GM12878 (cell line): ENCODE measurements around the gene HOPX. TPM values are rescaled to one million over a fixed set of nuclear protein-coding genes. Genes with fewer than 3 reads are reported as not detected.

Experiments used
- ATAC-seq: fragments of 200-7000 bp; cut with Tn5 transposase; 3 replicates; pipeline ENCODE4 v1.9.1; 2020; ENCODE audit warnings: mild to moderate bottlenecking, moderate library complexity
- BruUV-seq: library from RNA; stranded (reverse); fragments of 400-500 nt; replicated peaks from 2 replicates; lab custom pipeline; 2021; lab: Mats Ljungman, UMichigan
- CTCF ChIA-PET: fragments of 300-600 bp; sonication (Branson Sonifier 250); formaldehyde crosslinking; extraction: SDS; loops from one replicate; lab custom pipeline; 2021; ENCODE audit warnings: inconsistent platforms; lab: Yijun Ruan, JAX
- POLR2A ChIA-PET: fragments of 350-600 bp; formaldehyde crosslinking; extraction: SDS; loops from one replicate; lab custom pipeline; 2021; ENCODE audit warnings: inconsistent platforms; lab: Charles Lee
- RAD21 ChIA-PET: fragments of 300-600 bp; sonication (Branson Sonifier 250); formaldehyde crosslinking; loops from one replicate; lab custom pipeline; 2023; ENCODE audit warnings: antibody characterized with exemption; ENCODE audit not compliant: unreplicated experiment; lab: Charles Lee
- SMC1A ChIA-PET: fragments of 300-600 bp; sonication (Branson Sonifier 250); formaldehyde crosslinking; loops from one replicate; lab custom pipeline; 2023; ENCODE audit not compliant: unreplicated experiment, uncharacterized antibody; lab: Charles Lee
- DNase-seq: peaks from one replicate; pipeline ENCODE4 v3.0.0-alpha.2; 2011; ENCODE audit warnings: low read depth, low spot score
- FAIRE-seq: peaks from 3 replicates; lab custom pipeline; 2011; peaks lifted over from hg19 to GRCh38; lab: Jason Lieb, UNC
- H2AFZ ChIP-seq: 2 replicates; pipeline ENCODE4 v1.6.0; 2011; ENCODE audit warnings: low read depth, low read length, control low read depth; ENCODE audit not compliant: control insufficient read depth
- H3K27ac ChIP-seq: 2 replicates; pipeline ENCODE4 v1.5.1; 2011; ENCODE audit warnings: control low read depth; ENCODE audit not compliant: control insufficient read depth, insufficient read depth
- H3K27me3 ChIP-seq, 2 experiments: replicated peaks in 1 of 2; 2 replicates each; pipeline versions ENCODE4 v1.6.0 to v1.6.1; 2011; ENCODE audit warnings: low read length in 1 of 2; ENCODE audit not compliant: control insufficient read depth in 2 of 2, insufficient read depth in 2 of 2
- H3K36me3 ChIP-seq, 2 experiments: 2 replicates each; pipeline ENCODE4 v1.5.1; 2011; ENCODE audit warnings: low read length in 1 of 2; ENCODE audit not compliant: control insufficient read depth in 2 of 2, insufficient read depth in 2 of 2
- H3K4me1 ChIP-seq: 2 replicates; pipeline ENCODE4 v1.6.1; 2011; ENCODE audit warnings: mild to moderate bottlenecking, low read length, moderate library complexity, mixed read lengths; ENCODE audit not compliant: control insufficient read depth, insufficient read depth
- H3K4me2 ChIP-seq: 2 replicates; pipeline ENCODE4 v1.6.0; 2011; ENCODE audit warnings: control low read depth; ENCODE audit not compliant: control insufficient read depth, insufficient read depth
- H3K4me3 ChIP-seq: fragments of 200-600 bp; sonication (generic); 2 replicates; pipeline ENCODE4 v1.5.1; 2016
- H3K79me2 ChIP-seq: 2 replicates; pipeline ENCODE4 v1.6.0; 2011; ENCODE audit warnings: low read length; ENCODE audit not compliant: control insufficient read depth, insufficient read depth
- H3K9ac ChIP-seq: 2 replicates; pipeline ENCODE4 v1.8.0; 2011; ENCODE audit warnings: low read length, control low read depth, mixed read lengths; ENCODE audit not compliant: control insufficient read depth, insufficient read depth
- H3K9me3 ChIP-seq: replicated peaks from 3 replicates; pipeline ENCODE4 v1.5.1; 2011; ENCODE audit warnings: mild to moderate bottlenecking, low read length; ENCODE audit not compliant: control insufficient read depth, insufficient read depth
- H4K20me1 ChIP-seq: 2 replicates; pipeline ENCODE4 v1.6.0; 2011; ENCODE audit not compliant: control insufficient read depth, insufficient read depth
- BCL11A ChIP-seq: IDR thresholded peaks from 2 replicates; pipeline ENCODE4 v1.6.1; 2011; ENCODE audit warnings: low read depth, low read length
- FOXM1 ChIP-seq: IDR thresholded peaks from 2 replicates; pipeline ENCODE4 v1.6.1; 2012; ENCODE audit warnings: low read depth, mild to moderate bottlenecking, inconsistent platforms, low read length, moderate library complexity
- HDGF ChIP-seq: fragments of 450-650 bp; IDR thresholded peaks from 2 replicates; pipeline ENCODE4 v1.6.1; 2016; ENCODE audit warnings: antibody characterized with exemption
- KAT2A ChIP-seq: conservative IDR thresholded peaks from 2 replicates; pipeline ENCODE4 v1.6.1; 2011; ENCODE audit warnings: low read depth, low read length; ENCODE audit not compliant: control insufficient read depth
- NFIC ChIP-seq: IDR thresholded peaks from 2 replicates; pipeline ENCODE4 v1.6.1; 2012; ENCODE audit warnings: low read depth, mild to moderate bottlenecking, inconsistent platforms, low read length, moderate library complexity
- PAX5 ChIP-seq: IDR thresholded peaks from 2 replicates; pipeline ENCODE4 v1.6.1; 2011; ENCODE audit warnings: low read depth, low read length, borderline replicate concordance
- RFX5 ChIP-seq: IDR thresholded peaks from 2 replicates; pipeline ENCODE4 v1.6.1; 2011; ENCODE audit warnings: low read depth, low read length, improper control_type of control experiment
- SP1 ChIP-seq: IDR thresholded peaks from one replicate; pipeline ENCODE4 v1.6.1; 2011; ENCODE audit warnings: low read depth, low read length
- WGBS: methylation state at CpG from one replicate; pipeline ENCODE4 v1.1.6; 2016; ENCODE audit warnings: low lambda C conversion rate; ENCODE audit not compliant: insufficient replicate concordance, insufficient coverage; ENCODE audit errors: missing lambda C conversion rate; 5-methylcytosine and 5-hydroxymethylcytosine counted together
- in situ Hi-C: fragments of 300-500 bp; cut with MboI; formaldehyde crosslinking; loops from 9 replicates; pipeline ENCODE4 v1.14.3; 2018; ENCODE audit warnings: mixed read lengths
- intact Hi-C: fragments of 100-400 bp; cut with micrococcal nuclease; formaldehyde crosslinking; loops from one replicate; pipeline ENCODE4 v1.14.2; 2022; ENCODE audit not compliant: unreplicated experiment
- polyA plus RNA-seq, 11 experiments: library from polyadenylated mRNA; depleted of rRNA in 4 of 11; unstranded in 6 of 11; stranded (reverse) in 5 of 11; fragments of >200 nt; fragmentation: Nextera tagmentation in 4 of 11; fragmentation: Illumina TruSeq in 1 of 11; extraction: Ambion mirVana in 4 of 11; extraction: Trizol in 1 of 11; gene quantifications; 1 replicate in 1 of 11; 2 replicates in 10 of 11; pipeline versions ENCODE4 v1.2.1 to v1.2.3, GENCODE V29; 2011 to 2016; ENCODE audit warnings: inconsistent platforms in 2 of 11, missing spikeins in 2 of 11, low read depth in 1 of 11
- total RNA-seq, 4 experiments: library from RNA; depleted of rRNA in 3 of 4; stranded (reverse); fragments of >200 nt in 3 of 4; fragmentation: Illumina TruSeq in 1 of 4; extraction: Trizol in 1 of 4; gene quantifications; 2 replicates each; pipeline versions ENCODE4 v1.2.1 to v1.2.3, GENCODE V29; 2013 to 2021
- TF ChIP-seq, protein P1 (sequence below): fragments of 450-650 bp; IDR thresholded peaks from 2 replicates; pipeline ENCODE4 v1.6.1; 2016; ENCODE audit warnings: mild to moderate bottlenecking
- TF ChIP-seq, protein P2 (sequence below): fragments of 450-650 bp; IDR thresholded peaks from 2 replicates; pipeline ENCODE4 v1.6.1; 2014; ENCODE audit warnings: mild to moderate bottlenecking
- TF ChIP-seq, protein P3 (sequence below): fragments of 450-650 bp; formaldehyde crosslinking; IDR thresholded peaks from 2 replicates; pipeline ENCODE4 v1.4.0; 2022; ENCODE audit warnings: mild to moderate bottlenecking, moderate library complexity
- TF ChIP-seq, protein P4 (sequence below): fragments of 450-650 bp; IDR thresholded peaks from 2 replicates; pipeline ENCODE4 v1.6.1; 2016; ENCODE audit warnings: mild to moderate bottlenecking

HOPX gene
- total and polyA plus RNA-seq, 10 of the 15 experiments (the other 5 are each of a cell fraction or from before 2014, with no cell fraction given) = 0.11 to 0.40 (median 0.23) TPM; not detected in 4

DNA sequence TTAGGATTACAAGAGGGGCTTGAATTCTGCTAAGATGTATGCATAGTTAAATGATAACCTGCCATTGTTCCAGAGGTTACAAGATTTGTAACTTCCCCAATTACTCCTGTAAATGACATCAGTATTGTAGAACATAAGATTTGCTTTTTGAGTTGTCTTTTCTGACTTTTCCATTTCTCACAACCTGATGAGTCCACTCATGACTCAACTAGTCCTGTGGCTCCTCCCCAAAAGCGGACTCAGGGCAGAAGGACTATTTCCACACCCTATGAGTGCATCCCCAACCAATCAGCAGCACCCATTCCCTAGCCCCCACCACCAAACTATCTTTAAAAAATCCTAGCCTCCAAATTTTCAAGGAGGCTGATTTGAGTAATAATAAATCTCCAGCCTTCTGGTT lies 54.7 kb downstream of the HOPX start:
- in situ Hi-C loops (no loop called here), intact Hi-C loops (no loop called here)
- DNase-seq = no peak
- Histone ChIP-seq H3K9ac (no peak overlapping the region), H4K20me1 (no peaks in the 10 kb centered on the region), H3K27me3 (no peaks in the 10 kb centered on the region; a peak in 1 of 4 replicates), H3K4me2 (no peak overlapping the region), H3K9me3 (peaks cover 1% of the 10 kb centered on the region; the same call in 1 of the 3 replicates), H3K79me2 (no peaks in the 10 kb centered on the region), H3K36me3 (no peaks in the 10 kb centered on the region), H3K27ac (no peak overlapping the region), H2AFZ (no peak overlapping the region), H3K4me1 (no peaks in the 10 kb centered on the region), H3K4me3 (no peak overlapping the region)
- no TSS peak for BruUV-seq
- SMC1A ChIA-PET = interaction anchor here (1.2 kb wide), 1 partner anchor 210 kb away, joined by 7 read pairs; no protein-coding TSS in a partner anchor
- ATAC-seq = no peak
- POLR2A ChIA-PET = no interaction called here
- FAIRE-seq = no peak
- CTCF ChIA-PET = interaction anchor here (1.6 to 2.0 kb wide), 2 partner anchors 173 to 210 kb away, joined by 8 to 11 read pairs; no protein-coding TSS in a partner anchor
- 0% methylated on average over 1 of the region's 1 CpG for WGBS
- RAD21 ChIA-PET = interaction anchor here (1.2 to 1.4 kb wide), 2 partner anchors 174 to 210 kb away, joined by 3 to 5 read pairs; no protein-coding TSS in a partner anchor
- no peak for TF ChIP-seq HDGF
- TF ChIP-seq FOXM1 = no peak
- TF ChIP-seq KAT2A = no peak
- TF ChIP-seq NFIC = no peak
- TF ChIP-seq, protein P1, sequence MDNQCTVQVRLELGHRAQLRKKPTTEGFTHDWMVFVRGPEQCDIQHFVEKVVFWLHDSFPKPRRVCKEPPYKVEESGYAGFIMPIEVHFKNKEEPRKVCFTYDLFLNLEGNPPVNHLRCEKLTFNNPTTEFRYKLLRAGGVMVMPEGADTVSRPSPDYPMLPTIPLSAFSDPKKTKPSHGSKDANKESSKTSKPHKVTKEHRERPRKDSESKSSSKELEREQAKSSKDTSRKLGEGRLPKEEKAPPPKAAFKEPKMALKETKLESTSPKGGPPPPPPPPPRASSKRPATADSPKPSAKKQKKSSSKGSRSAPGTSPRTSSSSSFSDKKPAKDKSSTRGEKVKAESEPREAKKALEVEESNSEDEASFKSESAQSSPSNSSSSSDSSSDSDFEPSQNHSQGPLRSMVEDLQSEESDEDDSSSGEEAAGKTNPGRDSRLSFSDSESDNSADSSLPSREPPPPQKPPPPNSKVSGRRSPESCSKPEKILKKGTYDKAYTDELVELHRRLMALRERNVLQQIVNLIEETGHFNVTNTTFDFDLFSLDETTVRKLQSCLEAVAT = no peak
- TF ChIP-seq, protein P2, sequence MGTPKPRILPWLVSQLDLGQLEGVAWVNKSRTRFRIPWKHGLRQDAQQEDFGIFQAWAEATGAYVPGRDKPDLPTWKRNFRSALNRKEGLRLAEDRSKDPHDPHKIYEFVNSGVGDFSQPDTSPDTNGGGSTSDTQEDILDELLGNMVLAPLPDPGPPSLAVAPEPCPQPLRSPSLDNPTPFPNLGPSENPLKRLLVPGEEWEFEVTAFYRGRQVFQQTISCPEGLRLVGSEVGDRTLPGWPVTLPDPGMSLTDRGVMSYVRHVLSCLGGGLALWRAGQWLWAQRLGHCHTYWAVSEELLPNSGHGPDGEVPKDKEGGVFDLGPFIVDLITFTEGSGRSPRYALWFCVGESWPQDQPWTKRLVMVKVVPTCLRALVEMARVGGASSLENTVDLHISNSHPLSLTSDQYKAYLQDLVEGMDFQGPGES = no peak
- TF ChIP-seq, protein P3, sequence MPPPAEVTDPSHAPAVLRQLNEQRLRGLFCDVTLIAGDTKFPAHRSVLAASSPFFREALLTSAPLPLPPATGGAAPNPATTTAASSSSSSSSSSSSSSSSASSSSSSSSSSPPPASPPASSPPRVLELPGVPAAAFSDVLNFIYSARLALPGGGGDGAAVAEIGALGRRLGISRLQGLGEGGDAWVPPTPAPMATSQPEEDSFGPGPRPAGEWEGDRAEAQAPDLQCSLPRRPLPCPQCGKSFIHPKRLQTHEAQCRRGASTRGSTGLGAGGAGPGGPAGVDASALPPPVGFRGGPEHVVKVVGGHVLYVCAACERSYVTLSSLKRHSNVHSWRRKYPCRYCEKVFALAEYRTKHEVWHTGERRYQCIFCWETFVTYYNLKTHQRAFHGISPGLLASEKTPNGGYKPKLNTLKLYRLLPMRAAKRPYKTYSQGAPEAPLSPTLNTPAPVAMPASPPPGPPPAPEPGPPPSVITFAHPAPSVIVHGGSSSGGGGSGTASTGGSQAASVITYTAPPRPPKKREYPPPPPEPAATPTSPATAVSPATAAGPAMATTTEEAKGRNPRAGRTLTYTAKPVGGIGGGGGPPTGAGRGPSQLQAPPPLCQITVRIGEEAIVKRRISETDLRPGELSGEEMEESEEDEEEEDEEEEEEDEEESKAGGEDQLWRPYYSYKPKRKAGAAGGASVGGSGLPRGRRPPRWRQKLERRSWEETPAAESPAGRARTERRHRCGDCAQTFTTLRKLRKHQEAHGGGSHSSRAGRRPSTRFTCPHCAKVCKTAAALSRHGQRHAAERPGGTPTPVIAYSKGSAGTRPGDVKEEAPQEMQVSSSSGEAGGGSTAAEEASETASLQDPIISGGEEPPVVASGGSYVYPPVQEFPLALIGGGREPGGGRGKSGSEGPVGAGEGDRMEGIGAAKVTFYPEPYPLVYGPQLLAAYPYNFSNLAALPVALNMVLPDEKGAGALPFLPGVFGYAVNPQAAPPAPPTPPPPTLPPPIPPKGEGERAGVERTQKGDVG (CRISPR knock-in tag) = no peak
- no peak for TF ChIP-seq RFX5
- TF ChIP-seq, protein P4, sequence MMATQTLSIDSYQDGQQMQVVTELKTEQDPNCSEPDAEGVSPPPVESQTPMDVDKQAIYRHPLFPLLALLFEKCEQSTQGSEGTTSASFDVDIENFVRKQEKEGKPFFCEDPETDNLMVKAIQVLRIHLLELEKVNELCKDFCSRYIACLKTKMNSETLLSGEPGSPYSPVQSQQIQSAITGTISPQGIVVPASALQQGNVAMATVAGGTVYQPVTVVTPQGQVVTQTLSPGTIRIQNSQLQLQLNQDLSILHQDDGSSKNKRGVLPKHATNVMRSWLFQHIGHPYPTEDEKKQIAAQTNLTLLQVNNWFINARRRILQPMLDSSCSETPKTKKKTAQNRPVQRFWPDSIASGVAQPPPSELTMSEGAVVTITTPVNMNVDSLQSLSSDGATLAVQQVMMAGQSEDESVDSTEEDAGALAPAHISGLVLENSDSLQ = no peak
- no peak for TF ChIP-seq SP1
- no peak for TF ChIP-seq PAX5
- TF ChIP-seq BCL11A = no peak
